Stimulated activated CD4-positive, alpha-beta T cell treated with anti-CD3 and anti-CD28 coated beads, Interleukin-2, amount 100 ng/mL, for 4 hours (primary cell): ENCODE measurements around the gene TMEM59L.

Source experiments
- DNase-seq: peaks from one replicate; pipeline ENCODE4 v3.0.0-alpha.2; 2020; ENCODE audit warnings: low read depth

TMEM59L gene

GRCh38 chr19:18608805-18609716, 3.6 kb upstream of the TMEM59L start:
- DNase-seq: no peak

DNA sequence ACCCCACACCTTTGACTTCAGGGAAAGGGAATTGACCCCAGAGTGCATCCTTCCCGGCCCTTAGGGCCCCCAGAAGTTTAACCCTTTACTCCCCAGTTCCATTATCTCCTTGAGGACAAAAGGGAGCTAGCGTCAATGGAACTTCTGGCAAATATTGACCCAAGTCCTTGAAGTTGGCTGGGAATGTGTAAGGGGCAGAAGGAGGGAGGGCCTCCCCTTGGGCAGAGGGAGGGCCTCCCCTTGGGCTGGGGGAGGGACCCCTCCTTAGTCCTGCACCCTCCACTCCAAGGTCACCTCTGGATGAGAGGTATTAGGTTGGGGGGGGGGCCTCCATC, 3.0 kb upstream of the TMEM59L start:
- no peak for DNase-seq

DNA sequence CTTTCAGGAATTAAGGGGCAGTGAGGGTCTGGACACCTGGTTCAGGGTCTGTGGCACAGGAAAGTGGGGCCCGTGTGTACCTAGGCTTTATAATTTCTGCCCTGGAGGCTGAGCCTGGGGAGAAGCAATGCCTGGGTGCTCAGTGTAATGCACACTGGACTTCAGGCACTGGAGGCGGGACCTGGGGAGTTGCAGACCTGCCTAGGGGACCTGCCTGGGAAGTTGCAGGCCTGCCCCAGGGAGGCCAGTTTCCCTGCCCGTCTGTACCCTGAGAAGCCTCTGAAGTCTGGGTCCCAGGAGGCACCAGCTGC, 2.5 kb upstream of the TMEM59L start:
- no peak for DNase-seq

GRCh38 chr19:18610556-18611326, 1.9 kb upstream of the TMEM59L start:
- no peak for DNase-seq

- peak; percentile 39 for DNase-seq
These were observed 1.2 kb upstream of the TMEM59L start for GRCh38 chr19:18611327-18612050.

- no peak for DNase-seq
These were observed 459 bp upstream of the TMEM59L start for GRCh38 chr19:18612051-18612771.

- no peak for DNase-seq
These were observed 1.0 kb downstream of the TMEM59L start for GRCh38 chr19:18613589-18614234.

- DNase-seq: no peak
These were observed 3.4 kb downstream of the TMEM59L start for GRCh38 chr19:18616023-18616422.

DNA sequence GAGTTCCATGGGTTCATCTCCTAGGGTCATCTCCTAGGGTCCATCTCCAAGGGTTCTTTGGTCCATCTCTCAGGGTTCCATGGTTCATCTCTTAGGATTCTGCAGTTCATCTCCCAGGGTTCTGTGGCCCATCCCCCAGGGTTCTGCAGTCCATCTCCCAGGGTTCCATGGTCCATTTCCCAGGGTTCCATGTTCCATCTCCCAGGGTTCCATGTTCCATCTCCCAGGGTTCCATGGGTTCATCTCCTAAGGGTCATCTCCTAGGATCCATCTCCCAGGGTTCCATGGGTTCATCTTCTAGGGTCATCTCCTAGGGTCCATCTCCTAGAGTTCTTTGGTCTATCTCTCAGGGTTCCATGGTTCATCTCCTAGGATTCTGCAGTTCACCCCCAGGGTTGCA, 4.9 kb downstream of the TMEM59L start:
- DNase-seq: no peak

- DNase-seq: no peak
These were observed 5.6 kb downstream of the TMEM59L start for GRCh38 chr19:18618236-18618635.

DNA sequence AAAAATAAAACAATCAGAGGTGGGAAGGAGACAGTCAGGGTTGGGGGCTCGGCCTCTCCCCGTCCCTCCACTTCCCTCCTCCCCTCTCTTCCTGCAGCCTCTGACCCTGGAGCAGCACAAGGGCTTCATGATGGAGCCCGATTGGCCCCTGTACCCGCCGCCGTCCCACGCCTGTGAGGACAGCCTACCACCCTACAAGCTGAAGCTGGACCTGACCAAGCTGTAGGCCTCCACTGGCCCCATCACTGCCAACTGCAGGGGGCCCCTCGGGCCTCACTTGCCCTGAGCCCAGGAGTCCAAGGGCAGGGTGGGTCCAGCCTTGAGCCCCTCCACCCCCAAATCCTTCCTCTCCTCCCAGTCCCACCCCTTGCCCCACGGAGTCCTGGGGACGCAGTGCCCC, 7.6 kb downstream of the TMEM59L start:
- no peak for DNase-seq

- DNase-seq: no peak
These were observed 8.2 kb downstream of the TMEM59L start for GRCh38 chr19:18620902-18621301.

- DNase-seq: no peak
These were observed 14.2 kb downstream of the TMEM59L start for GRCh38 chr19:18626906-18627305.

GRCh38 chr19:18629166-18630088, 16.8 kb downstream of the TMEM59L start:
- no peak for DNase-seq

DNA sequence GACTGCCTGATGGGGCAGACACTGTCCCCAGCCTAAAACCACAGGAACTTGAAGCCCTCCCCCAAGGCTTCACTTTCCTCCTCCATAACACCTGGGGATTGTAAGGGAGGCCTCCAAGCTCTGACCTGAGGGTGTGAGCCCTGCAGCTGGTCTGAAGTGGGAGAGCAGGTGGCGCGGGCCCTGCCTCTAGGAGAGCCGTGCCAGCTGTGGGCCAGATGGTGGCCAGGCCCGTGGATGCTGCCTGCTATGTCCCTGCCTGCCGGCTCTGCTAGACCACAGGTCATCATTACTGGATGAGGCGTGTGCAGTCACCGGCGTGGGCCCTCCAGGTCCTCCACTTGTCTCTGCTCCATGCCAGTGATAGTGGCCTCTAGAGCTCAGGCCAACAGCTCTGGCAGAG, 20.7 kb downstream of the TMEM59L start:
- no peak for DNase-seq

DNA sequence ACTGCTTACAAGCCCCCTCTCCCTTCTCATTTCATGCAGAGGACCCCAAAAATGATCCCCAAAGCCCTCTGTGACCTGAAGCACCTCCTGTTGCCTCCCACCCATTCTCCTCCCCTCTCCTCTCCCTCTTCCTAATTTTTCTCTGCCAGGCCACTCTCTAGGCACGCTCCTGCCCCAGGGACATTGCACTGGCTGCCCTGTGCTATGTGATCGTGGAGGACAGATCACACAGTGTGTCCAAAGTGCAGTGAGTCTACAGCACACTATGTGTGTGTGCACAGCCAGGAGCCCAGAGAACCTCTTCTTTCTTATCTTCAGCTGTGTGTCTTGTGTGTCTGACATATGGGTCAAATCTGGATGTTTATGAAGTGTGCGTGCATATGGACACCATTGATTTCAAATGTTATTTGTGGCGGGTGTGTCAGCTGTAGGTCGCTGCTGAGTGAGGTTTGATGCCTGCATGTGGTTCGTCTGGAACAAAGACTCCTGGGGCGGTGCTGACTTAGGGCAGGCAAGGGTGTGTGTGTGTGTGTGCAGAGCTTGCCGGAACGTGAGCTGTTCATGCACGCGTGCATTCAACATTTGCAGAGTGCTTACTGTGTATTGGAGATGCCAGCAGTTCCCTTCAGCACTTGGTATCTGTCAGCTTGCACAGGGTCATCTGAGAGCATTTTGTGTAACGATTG, 22.1 kb downstream of the TMEM59L start:
- no peak for DNase-seq

GRCh38 chr19:18635831-18636182, 23.1 kb downstream of the TMEM59L start:
- DNase-seq: no peak

DNA sequence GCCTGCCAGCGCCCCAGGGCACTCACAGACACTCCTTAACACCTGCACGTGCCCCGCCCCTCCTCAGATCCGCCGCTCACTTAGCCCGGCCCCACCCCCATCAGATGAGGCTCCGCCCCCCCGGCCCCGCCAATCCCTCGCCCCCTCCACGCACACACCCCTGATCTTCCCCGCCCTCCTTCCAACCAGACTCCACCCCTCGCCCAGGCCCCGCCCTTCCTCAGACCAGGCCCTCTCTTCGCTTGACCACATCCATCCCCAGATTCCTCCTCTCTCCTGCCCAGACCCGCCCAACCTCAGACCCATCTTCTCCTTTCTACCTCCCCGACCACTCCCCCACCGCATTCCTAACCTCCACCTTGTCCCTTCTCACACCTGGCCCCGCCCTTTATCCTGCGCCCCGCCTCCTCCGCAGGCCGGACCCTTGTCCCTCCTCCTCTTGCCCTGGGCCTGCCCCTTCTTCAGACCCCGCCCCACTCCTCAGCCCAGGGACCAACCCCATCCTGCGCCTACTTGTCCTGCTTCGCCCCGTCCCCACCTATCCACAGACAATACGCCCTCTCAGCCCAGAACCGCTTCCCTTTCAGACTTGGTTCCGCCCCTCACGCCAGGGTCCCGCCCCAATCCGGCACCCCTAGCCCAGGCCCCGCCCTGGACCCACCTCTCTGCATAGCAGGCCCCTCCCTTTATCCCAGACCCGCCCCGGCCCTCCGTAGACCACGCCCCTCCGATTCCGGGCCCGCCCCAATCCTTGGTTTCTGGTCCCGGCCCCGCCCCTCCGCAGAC, 23.7 kb downstream of the TMEM59L start:
- DNase-seq: peak; percentile 99

- no peak for DNase-seq
These were observed 24.4 kb downstream of the TMEM59L start, which contains the start of gene KLHL26 for GRCh38 chr19:18636969-18637629. TSS of gene KLHL26 (plus strand) at chr19:18637028. CDS start at chr19:18637055, 27 bp downstream.
